Dermis microvascular lymphatic vessel endothelial cell (primary cell): ENCODE data around the gene MTUS2. TPM values are rescaled to one million over a fixed set of nuclear protein-coding genes. Genes with fewer than 3 reads are reported as not detected.

ENCODE experiments used
- DNase-seq, 2 donors: peaks; one replicate each; pipeline versions ENCODE4 v3.0.0 to v3.0.0-alpha.2; 2010; ENCODE audit warnings: low read depth in 2 of 2
- total RNA-seq: library from RNA; depleted of rRNA; stranded (reverse); fragments of >200 nt; gene quantifications from 2 replicates; pipeline ENCODE4 v1.2.1, GENCODE V29; 2014

MTUS2 gene
- total RNA-seq, 1 donor from 2014 or later: not detected

- DNase-seq: no peak
These were observed 283.1 kb downstream of the MTUS2 start for GRCh38 chr13:29103065-29103800.

DNA sequence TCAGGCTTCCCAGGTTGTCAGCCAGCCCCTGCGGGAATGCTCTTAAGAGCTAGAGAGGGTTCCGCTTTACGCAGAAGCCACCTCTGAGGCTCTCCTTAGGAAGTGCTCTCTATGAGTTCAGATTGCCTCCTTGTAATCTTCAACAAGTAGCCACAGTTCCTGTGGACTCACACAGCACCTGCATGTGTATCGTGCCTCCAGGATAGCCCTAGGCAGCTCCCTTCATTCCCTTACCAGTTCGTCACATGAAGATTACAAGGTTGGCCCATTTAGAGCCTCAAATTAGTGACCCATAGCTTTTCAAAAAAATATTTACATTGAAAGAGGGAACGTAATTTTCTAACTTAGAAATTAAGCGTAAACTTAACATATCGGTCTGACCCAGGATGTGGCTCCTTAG is 284.3 kb downstream of the MTUS2 start:
- no peak for DNase-seq

DNA sequence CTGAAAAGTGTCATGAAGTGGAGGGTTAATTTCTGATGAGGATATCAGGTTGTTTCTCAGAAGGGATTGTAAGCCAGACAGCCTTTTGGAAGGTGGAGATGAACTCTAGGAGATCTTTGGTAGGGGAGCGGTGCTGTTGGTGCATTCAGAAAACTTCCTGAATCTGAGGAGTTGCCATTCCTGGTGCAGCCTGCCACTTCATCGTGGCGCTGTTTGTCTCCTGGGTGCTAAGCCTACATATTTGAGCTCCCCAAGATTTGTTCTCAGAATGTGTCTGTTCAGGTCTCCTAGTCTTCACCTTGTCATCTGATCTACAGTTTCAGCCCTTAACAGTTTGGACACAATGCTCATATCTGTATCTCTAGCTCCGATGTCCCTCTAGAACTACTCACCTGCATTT is 285.6 kb downstream of the MTUS2 start:
- DNase-seq: no peak

DNA sequence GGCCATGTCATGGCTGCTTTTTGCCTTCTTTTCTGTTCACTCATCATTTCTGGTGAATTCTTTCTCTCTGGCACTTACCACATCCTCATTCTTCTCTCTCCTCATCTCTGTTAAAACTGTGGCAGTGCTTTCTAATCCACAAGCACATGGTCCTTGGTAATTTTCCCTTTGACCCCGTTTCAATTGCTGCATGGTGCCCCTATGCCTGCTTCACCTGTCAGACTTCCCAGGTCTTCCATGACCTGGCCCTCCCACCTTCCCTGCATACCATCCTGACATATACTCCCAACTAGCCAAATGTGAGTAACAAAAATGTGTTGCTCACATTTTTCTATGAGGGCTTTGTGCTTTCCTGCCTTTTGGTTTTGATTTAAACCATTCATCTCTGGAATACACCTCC is 286.5 kb downstream of the MTUS2 start:
- DNase-seq: no peak

DNA sequence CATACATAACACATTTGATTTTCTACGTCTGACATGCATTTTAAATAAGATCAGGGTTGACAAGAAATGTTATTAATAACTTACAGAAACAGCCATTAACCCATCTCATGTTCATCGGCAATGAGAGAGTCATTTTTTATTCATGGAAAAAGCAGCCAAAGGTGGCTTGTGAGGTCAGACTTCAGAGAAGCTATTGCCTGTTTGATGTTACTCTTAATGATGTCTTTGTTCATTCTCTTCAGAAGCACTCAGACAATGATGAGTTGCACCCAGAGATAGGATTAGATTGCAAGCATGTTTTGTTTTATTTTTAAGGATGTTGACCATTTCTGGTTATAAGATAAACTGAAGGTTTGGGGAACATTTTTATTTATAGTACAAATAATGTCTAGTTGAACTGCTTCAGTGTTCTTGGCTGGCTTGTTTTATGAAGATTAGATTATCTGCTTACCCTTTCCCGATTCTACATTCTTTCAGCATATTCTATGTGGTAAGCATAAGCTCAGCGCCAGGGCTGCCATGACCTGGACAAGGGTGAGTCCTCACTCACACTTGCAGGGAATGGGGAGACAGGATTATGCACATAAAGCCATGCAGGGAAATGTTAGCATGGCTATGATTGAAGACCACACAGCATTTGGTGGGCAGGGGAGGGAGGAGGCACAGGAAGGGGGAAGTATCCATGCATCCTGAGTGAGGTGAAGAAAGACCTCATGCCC is 288.1 kb downstream of the MTUS2 start:
- DNase-seq: no peak

GRCh38 chr13:29109987-29110386 is 289.8 kb downstream of the MTUS2 start:
- DNase-seq: no peak

- DNase-seq: no peak
These were observed 291.3 kb downstream of the MTUS2 start for GRCh38 chr13:29111446-29111845.

DNA sequence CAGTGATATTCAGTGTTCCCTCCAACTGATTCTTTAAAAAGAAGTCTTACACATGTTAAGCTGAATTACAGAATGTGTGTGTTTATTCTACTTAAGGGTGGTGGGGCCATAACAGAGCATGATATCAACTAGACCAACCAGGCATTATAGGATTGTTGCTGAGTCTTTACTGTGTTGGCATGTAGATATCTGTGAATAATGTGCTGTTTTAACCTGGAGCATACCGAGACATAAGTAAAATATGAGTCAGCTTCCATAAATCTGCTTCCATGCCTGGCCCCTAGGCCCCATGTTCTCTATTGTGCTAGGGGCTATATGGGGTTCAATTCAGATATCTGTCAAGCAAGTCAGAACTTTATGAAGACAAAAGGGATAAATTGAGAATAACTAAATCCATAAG is 295.7 kb downstream of the MTUS2 start:
- DNase-seq: no peak

GRCh38 chr13:29117663-29118062 is 297.5 kb downstream of the MTUS2 start:
- DNase-seq: no peak

GRCh38 chr13:29118471-29118870 is 298.3 kb downstream of the MTUS2 start:
- no peak for DNase-seq

DNA sequence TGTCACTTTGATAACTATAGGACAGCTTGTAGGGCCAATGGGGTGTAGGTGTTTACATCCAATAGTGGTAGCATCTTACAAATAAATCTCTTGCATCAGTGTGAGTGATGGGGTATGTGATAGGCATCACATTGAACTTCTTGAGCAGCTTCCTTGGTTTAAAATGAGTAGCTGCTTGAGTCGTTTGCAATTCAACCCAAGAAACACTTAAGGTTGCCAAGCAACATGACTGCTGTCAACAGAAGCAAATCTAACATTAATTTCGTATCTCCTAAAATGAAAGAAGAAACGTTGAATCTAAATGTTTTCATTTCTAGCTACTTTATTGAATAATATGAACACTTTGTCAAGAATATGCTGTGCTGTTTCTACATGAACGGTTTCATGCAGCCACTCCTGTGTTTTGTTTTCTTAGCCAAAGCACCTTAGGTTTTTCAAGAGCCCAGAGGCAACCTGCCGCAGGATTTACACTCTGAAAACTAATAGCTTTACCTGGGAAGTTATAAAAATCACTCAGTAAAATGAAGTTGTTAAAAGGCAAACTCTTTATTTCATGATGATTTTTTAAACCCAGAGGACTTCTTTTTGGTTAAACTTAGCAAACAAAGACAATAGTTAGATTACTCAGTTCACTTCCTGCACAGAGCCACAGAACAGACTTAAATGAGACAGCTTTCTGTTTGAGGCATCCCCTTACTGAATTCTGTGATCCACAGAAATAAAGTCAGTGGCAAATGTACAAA is 305.2 kb downstream of the MTUS2 start:
- no peak for DNase-seq

DNA sequence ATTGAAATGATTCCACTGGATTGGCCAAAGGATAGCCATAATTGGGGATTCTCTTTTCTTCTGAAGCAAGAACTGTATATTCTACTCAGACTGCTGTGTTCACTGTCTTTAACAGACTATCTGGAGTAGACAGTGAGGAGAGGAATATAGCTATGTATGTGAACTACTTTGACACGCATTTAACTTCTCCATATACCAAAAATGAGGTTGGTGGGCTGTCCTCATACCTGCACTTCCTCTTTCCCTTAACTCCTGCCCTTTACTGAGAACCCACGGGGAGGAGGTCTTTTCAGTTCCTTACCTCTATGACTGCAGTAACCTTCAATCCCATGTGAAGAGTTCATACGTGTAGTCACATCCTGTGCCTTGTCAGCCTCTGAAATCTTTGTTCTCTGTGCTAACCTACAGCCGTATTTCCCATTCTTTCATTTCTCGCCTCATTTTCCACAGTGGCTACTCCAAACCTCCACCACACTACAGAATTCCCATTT is 305.8 kb downstream of the MTUS2 start:
- no peak for DNase-seq

DNA sequence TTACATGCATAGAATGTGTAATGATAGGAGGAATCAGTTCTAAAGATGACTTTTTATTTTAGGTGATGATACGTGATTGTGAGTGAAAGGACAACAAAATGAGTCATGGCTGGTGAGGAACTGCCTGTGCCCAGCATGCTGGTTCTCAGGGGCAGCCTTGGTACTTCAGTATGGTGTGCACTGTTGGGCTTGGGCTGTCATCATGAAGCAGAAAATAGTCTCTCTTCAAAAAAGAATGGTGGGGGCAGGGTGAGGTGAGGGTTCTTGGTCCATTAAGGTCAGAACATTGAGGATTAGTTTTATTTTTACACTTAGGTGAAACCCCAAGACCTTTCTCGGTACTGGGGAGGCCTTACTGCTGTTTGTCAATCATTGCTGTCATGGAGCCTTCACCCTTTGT is 309.5 kb downstream of the MTUS2 start:
- DNase-seq: no peak

DNA sequence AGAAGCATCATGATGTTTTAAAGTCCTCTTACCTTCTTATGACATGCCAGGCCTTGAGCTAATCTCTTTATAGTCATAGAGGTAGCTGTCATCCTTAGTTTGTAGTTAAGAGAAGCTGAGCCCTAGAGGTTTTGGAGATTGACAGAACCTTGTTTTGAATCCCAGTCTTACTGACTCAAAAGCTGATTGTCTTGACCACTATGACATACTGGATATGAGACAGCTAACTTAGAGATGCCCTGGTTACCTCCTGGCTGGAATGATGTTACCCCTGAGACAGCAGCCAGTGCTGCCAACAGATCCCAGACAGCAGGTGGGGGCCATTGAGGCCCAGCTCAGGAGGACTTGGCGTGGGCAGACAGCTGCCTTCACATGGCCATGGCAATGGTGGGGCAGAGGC is 311.0 kb downstream of the MTUS2 start:
- no peak for DNase-seq

DNA sequence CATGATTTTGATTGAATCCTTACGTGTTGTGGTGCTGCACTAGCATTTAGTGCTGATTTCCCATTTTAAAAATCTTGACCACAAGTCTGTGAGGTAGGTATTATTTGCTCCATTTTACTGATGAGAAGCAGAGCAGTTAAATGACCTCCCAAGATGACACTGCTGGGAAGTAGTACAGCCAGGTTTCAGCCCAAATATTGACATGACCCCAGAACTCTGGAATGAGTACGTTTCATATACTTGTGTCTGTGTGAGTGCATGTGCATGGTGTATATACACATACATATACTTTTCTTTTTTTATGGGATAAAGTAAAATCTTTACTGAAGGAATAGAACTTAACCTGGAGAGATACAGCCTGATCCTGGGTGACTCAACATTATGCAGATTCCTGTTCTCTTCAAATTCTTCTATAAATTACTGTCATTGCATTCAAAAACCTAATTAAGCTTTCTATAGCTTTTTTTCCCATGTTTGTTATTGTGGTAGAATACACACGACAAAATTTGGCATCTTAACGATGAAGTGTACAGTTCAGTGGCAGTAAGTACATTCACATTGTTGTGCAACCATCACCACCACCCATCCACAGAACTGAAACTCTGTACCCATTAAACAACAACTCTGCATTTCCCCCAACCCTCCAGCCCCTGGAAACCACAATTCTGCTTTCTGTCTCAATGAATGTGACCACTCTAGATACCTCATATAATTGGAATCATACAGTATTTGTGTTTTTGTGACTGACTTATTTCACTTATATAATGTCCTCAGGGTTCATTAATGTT is 311.9 kb downstream of the MTUS2 start:
- DNase-seq: no peak

GRCh38 chr13:29136341-29136740 is 316.2 kb downstream of the MTUS2 start:
- no peak for DNase-seq

DNA sequence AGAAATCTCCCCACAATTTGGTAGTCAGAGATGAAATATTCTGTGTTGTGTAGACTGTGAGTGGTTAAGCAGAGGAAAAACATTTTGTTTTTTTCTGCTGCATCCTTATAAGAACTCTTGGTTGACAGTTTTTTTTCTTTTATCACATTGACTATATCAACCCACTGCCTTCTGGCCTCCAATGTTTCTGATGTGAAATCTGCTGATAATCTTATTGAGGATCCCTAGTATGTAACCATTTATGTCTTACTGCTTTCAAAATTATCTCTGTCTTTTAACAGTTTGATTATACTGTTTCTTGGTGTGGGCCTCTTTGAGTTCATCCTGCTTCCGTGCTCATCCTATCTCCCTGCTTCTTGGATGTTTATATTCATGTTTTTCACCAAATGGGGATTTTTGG is 316.9 kb downstream of the MTUS2 start:
- DNase-seq: no peak

DNA sequence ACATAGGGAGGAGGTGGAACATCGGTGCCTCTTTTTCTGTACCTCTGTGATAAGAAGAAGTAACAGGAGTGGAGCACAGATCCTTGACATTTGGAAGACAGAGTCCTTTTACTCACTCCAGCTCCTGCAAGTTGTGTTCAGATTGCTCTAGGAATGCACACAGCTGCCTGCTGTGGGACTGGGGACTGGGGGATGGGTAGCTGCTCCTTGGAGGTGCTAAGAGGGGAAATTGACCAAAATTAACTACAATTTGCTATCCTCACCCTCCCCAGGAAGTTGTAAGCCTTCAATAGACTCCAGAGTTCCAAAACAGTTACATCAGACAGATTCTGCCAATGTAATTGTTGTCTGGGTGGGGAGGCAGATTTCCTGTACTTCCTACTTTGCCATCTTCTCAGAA is 317.9 kb downstream of the MTUS2 start:
- DNase-seq: no peak

DNA sequence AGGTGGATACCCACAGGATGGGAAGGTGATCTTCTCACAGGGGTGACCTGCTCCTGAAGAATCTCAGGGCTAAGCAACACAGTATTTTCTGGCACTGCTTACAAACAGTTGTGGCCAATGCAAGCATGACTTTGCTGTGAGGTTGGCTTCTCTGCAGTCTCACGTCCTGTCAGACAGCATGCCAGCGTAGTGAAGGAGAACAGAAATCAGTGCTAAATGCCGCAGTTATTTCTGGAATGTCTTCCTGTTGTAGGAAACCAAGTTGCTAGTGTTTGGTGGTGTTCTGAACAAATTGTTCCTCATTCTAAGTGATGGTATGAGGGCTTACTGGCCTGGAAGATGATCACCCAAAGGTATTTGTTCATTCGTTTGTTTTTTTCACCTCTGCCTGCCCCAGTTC is 320.1 kb downstream of the MTUS2 start:
- DNase-seq: no peak

- no peak for DNase-seq
These were observed 323.7 kb downstream of the MTUS2 start for GRCh38 chr13:29143847-29144246.

DNA sequence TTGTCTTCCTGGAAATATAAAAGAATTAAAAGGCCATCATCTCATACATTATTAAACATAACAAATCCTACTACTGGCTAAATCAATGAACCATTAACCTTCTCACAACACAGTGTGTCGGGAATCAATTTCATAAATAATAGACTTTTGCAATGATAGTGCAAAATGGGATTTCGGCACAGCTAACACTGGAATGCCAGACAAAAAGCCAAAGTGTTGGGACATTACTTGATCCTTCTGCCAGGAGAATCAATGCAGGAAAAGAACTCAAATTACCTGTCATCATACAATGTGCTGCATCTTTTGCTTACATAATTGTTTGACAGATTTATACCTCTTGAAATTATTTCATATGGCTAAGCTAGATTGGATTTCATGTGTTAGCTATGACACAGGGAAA is 334.3 kb downstream of the MTUS2 start:
- DNase-seq: no peak

GRCh38 chr13:29156136-29156535 is 336.0 kb downstream of the MTUS2 start:
- DNase-seq: no peak
